Left lung (tissue), 10 donors: ENCODE results near the gene HAPLN2. TPM values are rescaled to one million over a fixed set of nuclear protein-coding genes. Genes with fewer than 3 reads are reported as not detected.

ENCODE experiments used
- ATAC-seq: fragments of 200-7000 bp; cut with Tn5 transposase; one replicate; pipeline ENCODE4 v1.9.1; 2020; ENCODE audit warnings: moderate library complexity
- DNase-seq, 4 donors: peaks; one replicate each; pipeline ENCODE4 v3.0.0-alpha.2; 2013 to 2020
- H3K27ac ChIP-seq, 2 donors: fragments of 200-600 bp; sonication (generic) in 1 of 2; one replicate each; pipeline versions ENCODE4 v1.5.0 to v1.8.0; 2020 to 2021
- H3K27me3 ChIP-seq, 2 donors: fragments of 200-600 bp; sonication (generic) in 1 of 2; one replicate each; pipeline versions ENCODE4 v1.5.0 to v1.8.0; 2020 to 2021
- H3K36me3 ChIP-seq, 2 donors: fragments of 200-600 bp; sonication (generic) in 1 of 2; one replicate each; pipeline versions ENCODE4 v1.5.0 to v1.8.0; 2020 to 2021
- H3K4me1 ChIP-seq, 2 donors: fragments of 200-600 bp; one replicate each; pipeline ENCODE4 v1.8.0; 2021
- H3K4me3 ChIP-seq, 2 donors: fragments of 200-600 bp; sonication (generic) in 1 of 2; one replicate each; pipeline versions ENCODE4 v1.5.0 to v1.8.0; 2020 to 2021; ENCODE audit warnings: mild to moderate bottlenecking in 1 of 2
- H3K9me3 ChIP-seq, 2 donors: fragments of 200-600 bp; sonication (generic) in 1 of 2; one replicate each; pipeline versions ENCODE4 v1.5.0 to v1.8.0; 2020 to 2021
- intact Hi-C, 2 donors: fragments of 100-400 bp; cut with DNase I; formaldehyde crosslinking; loops; one replicate each; pipeline versions ENCODE4 v1.11.2 to v1.14.2; 2022
- polyA plus RNA-seq, 6 donors: library from polyadenylated mRNA; unstranded; fragments of 120-200 nt; gene quantifications; one replicate each; pipeline ENCODE4 v1.2.1, GENCODE V29; 2013; ENCODE audit not compliant: insufficient read length in 6 of 6
- total RNA-seq, 2 donors: library from RNA; stranded (reverse); fragmentation: NEBNext Ultra II Directional; extraction: Animal tissue kit (Norgen Biotek cat#: 25700); gene quantifications; one replicate each; pipeline ENCODE4 v1.2.1, GENCODE V29; 2021
- TF ChIP-seq, protein P1 (sequence below), 2 donors: fragments of 200-600 bp; sonication (generic) in 1 of 2; IDR thresholded peaks; one replicate each; pipeline versions ENCODE4 v1.5.0 to v1.8.0; 2021; ENCODE audit warnings: antibody characterized with exemption in 2 of 2
- donor health status: DM: no; HTN: yes; CAD: no.
- donor health status: DM: no; HTN: no; CAD: no.

The HAPLN2 gene
- total and polyA plus RNA-seq, 8 donors, result 0.15 to 0.50 (median 0.33) TPM; not detected in 1

DNA sequence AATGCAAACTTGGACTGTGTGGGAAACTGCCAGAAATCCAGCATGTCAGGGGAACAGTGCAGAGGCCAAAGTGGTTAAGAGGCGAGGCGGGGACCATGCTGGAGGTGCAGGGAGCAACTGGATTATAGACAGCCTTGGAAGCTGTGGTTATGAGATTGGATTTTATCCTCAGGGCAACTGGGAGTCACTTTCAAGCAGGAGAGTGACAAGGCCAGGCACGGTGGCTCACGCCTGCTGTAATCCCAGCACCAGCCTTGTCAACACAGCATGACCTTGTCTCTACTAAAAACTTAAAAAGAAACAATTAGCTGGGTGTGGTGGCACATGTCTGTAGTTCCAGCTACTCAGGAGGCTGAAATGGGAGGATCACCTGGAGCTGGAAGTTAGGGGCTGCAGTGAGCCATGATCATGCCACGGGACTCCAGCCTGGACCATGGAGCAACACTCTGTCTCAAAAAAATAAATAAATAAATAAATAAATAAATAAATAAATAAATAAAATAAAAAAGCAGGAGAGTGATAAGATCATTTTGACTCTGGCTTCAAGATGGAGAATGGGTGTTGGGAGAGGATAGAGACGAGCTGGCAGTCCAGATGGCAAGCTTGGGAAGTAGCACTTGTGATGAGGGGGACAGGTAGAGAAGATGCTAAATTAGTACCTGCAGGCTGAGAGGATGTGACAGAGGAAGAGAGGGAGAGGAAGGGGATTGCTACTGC is 3.5 kb downstream of the HAPLN2 start:
- H3K36me3 ChIP-seq, result no peaks in the 10 kb centered on the region
- no peak overlapping the region for H3K27ac ChIP-seq
- ATAC-seq (no peak), DNase-seq (no peak)
- H3K4me1 ChIP-seq, result peaks cover 17 to 24% of the 10 kb centered on the region in 2 donors
- no peak overlapping the region for H3K4me3 ChIP-seq
- peaks cover 42 to 100% of the 10 kb centered on the region in 2 donors for H3K27me3 ChIP-seq
- H3K9me3 ChIP-seq, result no peaks in the 10 kb centered on the region
- TF ChIP-seq, protein P1, sequence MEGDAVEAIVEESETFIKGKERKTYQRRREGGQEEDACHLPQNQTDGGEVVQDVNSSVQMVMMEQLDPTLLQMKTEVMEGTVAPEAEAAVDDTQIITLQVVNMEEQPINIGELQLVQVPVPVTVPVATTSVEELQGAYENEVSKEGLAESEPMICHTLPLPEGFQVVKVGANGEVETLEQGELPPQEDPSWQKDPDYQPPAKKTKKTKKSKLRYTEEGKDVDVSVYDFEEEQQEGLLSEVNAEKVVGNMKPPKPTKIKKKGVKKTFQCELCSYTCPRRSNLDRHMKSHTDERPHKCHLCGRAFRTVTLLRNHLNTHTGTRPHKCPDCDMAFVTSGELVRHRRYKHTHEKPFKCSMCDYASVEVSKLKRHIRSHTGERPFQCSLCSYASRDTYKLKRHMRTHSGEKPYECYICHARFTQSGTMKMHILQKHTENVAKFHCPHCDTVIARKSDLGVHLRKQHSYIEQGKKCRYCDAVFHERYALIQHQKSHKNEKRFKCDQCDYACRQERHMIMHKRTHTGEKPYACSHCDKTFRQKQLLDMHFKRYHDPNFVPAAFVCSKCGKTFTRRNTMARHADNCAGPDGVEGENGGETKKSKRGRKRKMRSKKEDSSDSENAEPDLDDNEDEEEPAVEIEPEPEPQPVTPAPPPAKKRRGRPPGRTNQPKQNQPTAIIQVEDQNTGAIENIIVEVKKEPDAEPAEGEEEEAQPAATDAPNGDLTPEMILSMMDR (IDR thresholded peaks at IDR 0.05), result no peak
- intact Hi-C loops, result no loop called here

DNA sequence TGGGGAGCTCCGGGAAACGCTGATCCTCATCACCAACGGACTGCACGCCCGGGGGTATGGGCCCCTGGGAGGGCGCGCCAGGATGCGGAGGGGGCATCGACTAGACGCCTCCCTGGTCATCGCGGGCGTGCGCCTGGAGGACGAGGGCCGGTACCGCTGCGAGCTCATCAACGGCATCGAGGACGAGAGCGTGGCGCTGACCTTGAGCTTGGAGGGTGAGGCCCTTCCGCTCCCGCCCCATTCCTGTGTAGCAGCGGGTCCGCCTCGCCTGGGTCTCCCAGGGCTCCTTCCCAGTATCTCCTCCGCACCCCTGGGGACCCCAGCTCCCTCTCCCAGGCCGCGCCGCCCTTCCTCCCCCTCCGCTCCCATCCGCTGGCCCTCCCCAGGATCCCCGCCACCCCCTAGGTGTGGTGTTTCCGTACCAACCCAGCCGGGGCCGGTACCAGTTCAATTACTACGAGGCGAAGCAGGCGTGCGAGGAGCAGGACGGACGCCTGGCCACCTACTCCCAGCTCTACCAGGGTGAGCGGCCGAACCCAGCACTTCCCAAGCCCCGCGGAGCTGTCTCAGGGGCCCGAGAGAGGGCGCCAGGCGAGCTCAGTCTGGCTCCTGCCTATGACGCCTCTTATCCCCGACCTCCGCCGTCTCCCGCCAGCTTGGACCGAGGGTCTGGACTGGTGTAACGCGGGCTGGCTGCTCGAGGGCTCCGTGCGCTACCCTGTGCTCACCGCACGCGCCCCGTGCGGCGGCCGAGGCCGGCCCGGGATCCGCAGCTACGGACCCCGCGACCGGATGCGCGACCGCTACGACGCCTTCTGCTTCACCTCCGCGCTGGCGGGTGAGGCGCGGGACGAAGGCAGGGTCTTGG is 5.0 kb downstream of the HAPLN2 start:
- peak in 2 of 4 donors; percentile 46 to 81 for DNase-seq
- Histone ChIP-seq H3K4me3 (peak overlapping the region in 1 of 2 donors; percentile 26), H3K9me3 (no peaks in the 10 kb centered on the region), H3K27me3 (peaks cover 42 to 100% of the 10 kb centered on the region in 2 donors), H3K4me1 (peaks cover 17 to 24% of the 10 kb centered on the region in 2 donors), H3K36me3 (no peaks in the 10 kb centered on the region), H3K27ac (no peak overlapping the region)
- TF ChIP-seq, protein P1 (IDR thresholded peaks at IDR 0.05), result peak in 1 of 2 donors; percentile 16
- peak; percentile 73 for ATAC-seq
- intact Hi-C loops, result no loop called here

DNA sequence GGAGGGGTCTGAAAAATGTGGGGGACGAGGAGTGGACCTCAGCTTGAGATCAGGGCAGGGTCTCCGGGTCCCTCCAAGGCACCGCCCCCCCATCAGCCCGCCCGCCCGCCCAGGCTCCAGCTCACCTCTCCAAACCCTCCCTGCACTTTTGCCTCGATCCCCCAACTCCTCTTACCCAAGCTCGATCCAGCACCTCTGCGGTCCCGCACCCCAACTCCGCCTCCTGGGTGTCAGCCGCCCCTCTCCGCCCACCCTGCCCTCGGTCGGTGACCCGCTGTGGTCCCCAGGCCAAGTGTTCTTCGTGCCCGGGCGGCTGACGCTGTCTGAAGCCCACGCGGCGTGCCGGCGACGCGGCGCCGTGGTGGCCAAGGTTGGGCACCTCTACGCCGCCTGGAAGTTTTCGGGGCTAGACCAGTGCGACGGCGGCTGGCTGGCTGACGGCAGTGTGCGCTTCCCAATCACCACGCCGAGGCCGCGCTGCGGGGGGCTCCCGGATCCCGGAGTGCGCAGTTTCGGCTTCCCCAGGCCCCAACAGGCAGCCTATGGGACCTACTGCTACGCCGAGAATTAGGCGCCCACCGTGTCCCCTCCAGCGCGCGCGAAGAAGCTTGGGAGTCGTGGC is 5.7 kb downstream of the HAPLN2 start:
- no peak overlapping the region for H3K27ac ChIP-seq
- H3K9me3 ChIP-seq, result no peaks in the 10 kb centered on the region
- intact Hi-C loops, result no loop called here
- H3K36me3 ChIP-seq, result no peaks in the 10 kb centered on the region
- TF ChIP-seq, protein P1 (IDR thresholded peaks at IDR 0.05), result no peak
- H3K4me1 ChIP-seq, result peaks cover 17 to 24% of the 10 kb centered on the region in 2 donors
- DNase-seq (peak in 1 of 4 donors; percentile 76), ATAC-seq (peak; percentile 10)
- H3K4me3 ChIP-seq, result peak overlapping the region in 1 of 2 donors; percentile 26
- peaks cover 42 to 100% of the 10 kb centered on the region in 2 donors for H3K27me3 ChIP-seq

DNA sequence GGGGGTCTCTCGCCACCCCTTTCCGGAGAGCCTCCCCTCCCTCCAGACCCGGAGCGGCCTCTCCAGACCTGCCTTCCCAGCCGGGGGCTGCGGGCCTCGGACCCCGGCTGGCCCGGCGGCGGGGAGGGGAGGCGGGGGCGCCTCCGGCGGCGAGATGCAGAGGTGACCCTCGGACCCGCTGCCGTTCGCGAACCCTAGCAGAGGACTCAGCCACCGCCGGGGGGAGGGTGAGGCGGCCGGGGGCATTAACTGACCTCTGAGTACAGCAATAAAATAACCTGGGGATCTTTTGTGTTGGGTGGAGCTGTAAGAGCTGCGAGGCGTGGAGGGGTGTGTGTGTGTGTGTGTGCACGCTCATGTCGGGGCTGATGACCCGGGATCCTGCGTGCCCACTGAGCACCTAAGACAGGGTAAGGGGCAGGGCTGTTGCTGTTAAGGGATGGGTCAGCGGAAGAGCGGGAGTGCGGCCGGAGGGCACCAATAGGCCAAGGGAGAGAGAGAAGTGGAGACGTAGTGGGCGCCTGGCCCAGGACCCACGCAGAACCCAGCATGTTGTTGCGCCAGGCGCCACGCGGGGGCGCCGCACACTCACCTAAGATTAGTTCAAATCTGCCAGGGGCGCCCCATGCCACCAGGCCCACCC is 6.3 kb downstream of the HAPLN2 start:
- intact Hi-C loops, result no loop called here
- no peak overlapping the region for H3K27ac ChIP-seq
- H3K9me3 ChIP-seq, result no peaks in the 10 kb centered on the region
- peaks cover 42 to 100% of the 10 kb centered on the region in 2 donors for H3K27me3 ChIP-seq
- H3K36me3 ChIP-seq, result no peaks in the 10 kb centered on the region
- peak in 3 of 4 donors; percentile 48 to 84 (median 68) for DNase-seq
- peak; percentile 74 for ATAC-seq
- peak overlapping the region in 1 of 2 donors; percentile 26 for H3K4me3 ChIP-seq
- TF ChIP-seq, protein P1 (IDR thresholded peaks at IDR 0.05), result peak; percentile 62 to 78
- H3K4me1 ChIP-seq, result peaks cover 17 to 24% of the 10 kb centered on the region in 2 donors
